Neural cell (in vitro differentiated cells): ENCODE results near the gene CHST11.

ENCODE experiments used
- CTCF ChIP-seq: fragments of 450-650 bp; IDR thresholded peaks from 2 replicates; pipeline ENCODE4 v1.5.1; 2014; ENCODE audit warnings: antibody characterized with exemption, mild to moderate bottlenecking, moderate library complexity; ENCODE audit not compliant: poor library complexity, severe bottlenecking
- EP300 ChIP-seq: fragments of 450-650 bp; conservative IDR thresholded peaks from 2 replicates; pipeline ENCODE4 v1.6.1; 2014; ENCODE audit warnings: antibody characterized with exemption, mild to moderate bottlenecking, moderate library complexity; ENCODE audit not compliant: poor library complexity, severe bottlenecking
- EZH2 ChIP-seq: fragments of 200-600, 300-800 bp; shearing (Covaris generic), sonication (generic); IDR thresholded peaks from 2 replicates; pipeline ENCODE4 v1.6.1; 2014; ENCODE audit warnings: antibody characterized with exemption, low read length, borderline replicate concordance, mild to moderate bottlenecking; ENCODE audit not compliant: insufficient read depth, poor library complexity, severe bottlenecking
- MXI1 ChIP-seq: fragments of 450-650 bp; conservative IDR thresholded peaks from 2 replicates; pipeline ENCODE4 v1.6.1; 2014; ENCODE audit warnings: antibody characterized with exemption, mild to moderate bottlenecking; ENCODE audit not compliant: poor library complexity, severe bottlenecking
- POLR2AphosphoS5 ChIP-seq: IDR thresholded peaks from 2 replicates; pipeline ENCODE4 v1.6.1; 2012
- RAD21 ChIP-seq: fragments of 450-650 bp; conservative IDR thresholded peaks from 2 replicates; pipeline ENCODE4 v1.6.1; 2014; ENCODE audit warnings: antibody characterized with exemption, mild to moderate bottlenecking, moderate library complexity
- REST ChIP-seq: IDR thresholded peaks from 2 replicates; pipeline ENCODE4 v1.6.1; 2012; ENCODE audit warnings: borderline replicate concordance
- TAF1 ChIP-seq: IDR thresholded peaks from 2 replicates; pipeline ENCODE4 v1.6.1; 2012; ENCODE audit warnings: low read depth

- TF ChIP-seq CTCF = no peak
- TF ChIP-seq EP300 = no peak
- TF ChIP-seq POLR2AphosphoS5 = no peak
- TF ChIP-seq RAD21 = no peak
- TF ChIP-seq TAF1 = no peak
- no peak for TF ChIP-seq EZH2
- no peak for TF ChIP-seq REST
- no peak for TF ChIP-seq MXI1
Measured at GRCh38 chr12:104737791-104738301, 281.1 kb downstream of the CHST11 start.
